Jurkat, Clone E6-1 (cell line): Measurements from ENCODE around the gene ATP1A3.
"Not testable (repeated sequence)": the region's sequence is repeated elsewhere in the genome, so short reads cannot be mapped to it uniquely, and the experiment has no call there.

ENCODE experiments used
- DNase-seq: peaks from one replicate; pipeline ENCODE4 v3.0.0-alpha.2; 2011; ENCODE audit warnings: low read depth, low spot score
- H3K4me3 ChIP-seq: 2 replicates; pipeline ENCODE4 v1.5.1; 2011; ENCODE audit warnings: mild to moderate bottlenecking, low read length, control low read depth, moderate library complexity

The ATP1A3 gene

DNA sequence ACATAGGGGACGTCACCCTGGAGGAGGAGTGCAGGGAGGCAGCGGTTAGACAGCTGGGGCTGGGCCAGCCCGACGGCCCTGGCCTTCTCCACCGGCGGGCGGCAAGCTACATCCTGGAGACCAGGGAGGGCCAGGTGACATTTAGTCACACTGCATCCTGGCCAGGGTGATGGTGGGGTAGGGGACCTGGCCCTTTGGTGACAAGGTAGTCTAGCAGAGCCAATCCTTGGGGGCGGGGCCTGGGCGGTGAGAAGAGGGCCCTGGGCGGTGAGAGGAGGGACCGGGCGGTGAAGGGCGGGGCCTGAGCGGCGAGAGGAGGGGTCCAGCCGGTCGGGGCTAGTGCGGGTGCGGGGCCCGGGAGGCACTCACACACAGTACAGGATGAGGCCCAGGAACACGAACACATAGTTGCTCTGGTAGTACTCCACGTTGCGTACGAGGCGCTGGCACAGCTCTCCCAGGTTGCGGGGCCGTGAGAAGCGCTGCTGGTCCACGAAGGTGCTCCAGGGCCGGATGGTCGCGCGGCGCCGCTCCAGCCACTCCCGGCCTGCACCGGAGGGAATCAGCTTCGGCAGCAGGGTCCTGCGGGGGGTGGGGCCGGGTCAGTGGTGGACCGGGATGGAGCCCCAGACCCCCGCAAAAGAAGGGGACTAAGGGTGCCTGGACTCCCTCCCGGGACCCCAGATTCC is 35.5 kb downstream of the ATP1A3 start:
- peak overlapping the region; percentile 78 for H3K4me3 ChIP-seq
- peak; percentile 37 for DNase-seq

GRCh38 chr19:41957838-41958366 is 36.1 kb downstream of the ATP1A3 start:
- peak overlapping the region; percentile 78; the same call in 1 of the 2 replicates for H3K4me3 ChIP-seq
- peak; percentile 45 for DNase-seq

DNA sequence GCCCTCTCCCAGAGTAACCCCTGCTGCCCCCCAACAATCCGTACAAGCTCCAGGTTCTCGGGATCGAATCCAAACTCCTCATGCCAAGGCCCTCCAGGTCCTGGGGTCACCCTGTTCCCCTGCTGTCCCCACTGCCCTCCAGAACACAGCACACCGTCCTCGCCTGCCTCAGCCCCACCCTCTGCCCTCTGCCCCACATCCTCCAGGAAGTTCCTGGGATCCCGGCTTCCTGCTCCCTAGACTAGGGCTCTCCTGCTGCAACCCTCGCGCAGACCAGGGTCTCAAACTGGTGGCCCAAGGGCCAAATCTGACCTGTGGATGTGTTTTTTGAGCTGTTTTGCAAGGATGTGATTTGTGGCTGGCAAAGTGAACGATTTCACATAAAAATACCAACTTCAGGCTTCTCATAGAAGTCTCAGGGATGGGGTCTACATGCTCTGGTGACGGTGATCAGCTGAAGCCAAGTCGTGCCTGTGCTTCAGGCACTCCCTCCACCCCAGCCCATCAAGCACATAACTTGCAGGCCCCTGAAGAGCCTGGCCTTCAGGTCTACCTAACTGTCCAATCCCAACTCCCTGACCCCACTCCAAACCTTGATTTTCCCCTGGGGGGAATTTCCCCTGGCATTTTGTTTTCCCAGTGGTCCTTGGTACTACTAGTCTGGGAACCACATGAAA is 36.7 kb downstream of the ATP1A3 start:
- DNase-seq, result no peak
- no peak overlapping the region for H3K4me3 ChIP-seq

DNA sequence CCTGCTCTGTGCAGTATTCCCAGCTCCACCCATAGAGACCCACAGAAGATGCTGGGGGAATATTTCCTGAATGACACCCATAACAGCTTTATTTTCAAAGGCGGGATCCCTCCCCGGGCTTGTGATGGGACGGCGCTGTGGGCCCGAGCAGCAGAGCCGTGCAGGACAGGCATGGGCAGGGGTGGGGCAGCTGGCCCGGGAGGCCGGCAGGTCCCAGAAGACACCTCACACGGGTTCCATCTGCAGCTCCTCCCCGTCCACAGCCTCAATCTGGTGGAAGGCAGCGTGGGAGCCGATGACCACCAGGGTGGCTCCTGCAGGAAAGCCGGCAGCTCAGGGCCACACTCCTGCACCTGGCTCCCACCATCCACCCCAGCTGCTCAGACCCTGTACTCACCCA is 37.4 kb downstream of the ATP1A3 start:
- H3K4me3 ChIP-seq, result no peak overlapping the region
- DNase-seq, result no peak

- DNase-seq, result no peak
- H3K4me3 ChIP-seq, result no peak overlapping the region
Observed at GRCh38 chr19:41955521-41955920, 38.5 kb downstream of the ATP1A3 start.

GRCh38 chr19:41951686-41952172 is 42.3 kb downstream of the ATP1A3 start:
- no peak overlapping the region for H3K4me3 ChIP-seq
- peak; percentile 62 for DNase-seq

- no peak overlapping the region for H3K4me3 ChIP-seq
- DNase-seq, result no peak
Observed at GRCh38 chr19:41947091-41947490, 46.9 kb downstream of the ATP1A3 start.

GRCh38 chr19:41945135-41945766 is 48.8 kb downstream of the ATP1A3 start:
- H3K4me3 ChIP-seq, result no peak overlapping the region
- DNase-seq, result no peak

- no peak overlapping the region for H3K4me3 ChIP-seq
- DNase-seq, result no peak
Observed at GRCh38 chr19:41944336-41944735, 49.7 kb downstream of the ATP1A3 start.

DNA sequence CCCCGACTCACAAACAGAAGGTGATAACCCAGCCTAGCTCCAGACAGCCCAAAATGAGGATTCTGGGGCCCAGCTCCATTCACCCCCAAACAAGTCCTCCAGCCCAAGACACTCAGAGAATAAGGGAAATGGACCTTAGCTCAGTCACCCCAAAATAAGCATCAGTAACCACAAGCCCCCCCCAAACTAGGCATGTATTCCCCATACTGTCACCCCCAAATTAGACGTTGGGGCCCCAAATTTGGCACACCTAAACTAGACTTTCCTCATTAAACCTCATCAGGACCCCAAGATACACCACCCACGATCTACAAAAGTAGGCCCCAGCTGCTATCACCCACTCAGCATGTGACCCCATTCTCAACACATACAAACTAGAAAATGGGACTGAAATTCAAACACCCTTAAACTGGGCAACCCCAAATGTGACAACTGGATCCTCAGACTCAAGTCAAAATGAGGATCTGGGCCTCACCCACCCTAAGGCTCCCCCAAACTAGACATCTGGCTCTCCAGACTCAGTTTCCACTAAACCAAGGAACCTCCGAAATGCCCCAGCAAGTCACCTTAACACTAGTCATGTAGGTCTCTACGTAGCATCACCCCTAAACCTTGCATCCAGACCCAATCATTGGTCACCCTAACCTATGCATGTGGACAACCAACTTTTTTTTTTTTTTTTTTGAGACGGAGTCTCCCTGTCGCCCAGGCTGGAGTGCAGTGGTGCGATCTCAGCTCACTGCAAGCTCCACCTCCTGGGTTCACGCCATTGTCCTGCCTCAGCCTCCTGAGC is 52.4 kb downstream of the ATP1A3 start:
- DNase-seq, result no peak
- H3K4me3 ChIP-seq, result no peak overlapping the region

DNA sequence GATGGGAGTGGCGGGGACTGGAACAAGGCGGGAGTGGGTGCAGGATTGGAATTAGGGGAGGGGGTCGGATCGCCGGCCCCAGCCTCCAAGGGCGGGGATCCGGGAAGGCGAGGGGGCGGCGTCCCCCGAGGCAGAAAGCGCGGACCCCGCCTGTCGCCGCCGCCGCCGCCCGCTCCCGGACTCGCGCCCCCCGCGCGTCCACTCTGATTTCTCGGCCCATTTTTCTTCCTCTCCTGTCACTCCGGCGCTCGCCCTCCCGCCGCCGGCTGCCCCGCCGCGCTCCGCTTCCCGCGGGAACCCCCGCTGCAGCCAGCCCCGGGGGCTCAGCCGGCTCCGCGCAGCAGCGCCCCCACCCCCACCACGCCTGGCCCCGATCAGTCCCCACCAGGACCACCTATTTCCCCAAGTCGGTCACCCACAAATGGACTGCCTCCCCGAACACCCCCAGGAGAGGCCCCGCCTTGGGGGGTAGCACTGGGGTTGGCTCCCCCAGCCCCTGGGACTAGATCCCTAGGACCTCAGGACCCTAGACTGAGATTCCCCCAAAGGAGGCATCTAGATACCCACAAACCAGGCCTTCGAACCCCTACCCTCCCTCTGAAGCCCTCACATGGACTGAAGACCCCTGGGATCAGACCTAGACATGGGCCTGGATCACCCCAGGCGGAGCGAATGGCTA is 53.2 kb downstream of the ATP1A3 start:
- no peak overlapping the region for H3K4me3 ChIP-seq
- DNase-seq, result no peak

- DNase-seq, result no peak
- no peak overlapping the region for H3K4me3 ChIP-seq
Observed at GRCh38 chr19:41939861-41940730, 53.9 kb downstream of the ATP1A3 start.

- H3K4me3 ChIP-seq, result not testable (repeated sequence)
Observed at GRCh38 chr19:41939209-41939608, 54.8 kb downstream of the ATP1A3 start.

GRCh38 chr19:41937525-41938468 is 56.2 kb downstream of the ATP1A3 start:
- no peak for DNase-seq
- no peak overlapping the region for H3K4me3 ChIP-seq

More at GRCh38 chr19:41939209-41939608, 54.8 kb downstream of the ATP1A3 start:
- DNase-seq, result not testable (repeated sequence)

DNA sequence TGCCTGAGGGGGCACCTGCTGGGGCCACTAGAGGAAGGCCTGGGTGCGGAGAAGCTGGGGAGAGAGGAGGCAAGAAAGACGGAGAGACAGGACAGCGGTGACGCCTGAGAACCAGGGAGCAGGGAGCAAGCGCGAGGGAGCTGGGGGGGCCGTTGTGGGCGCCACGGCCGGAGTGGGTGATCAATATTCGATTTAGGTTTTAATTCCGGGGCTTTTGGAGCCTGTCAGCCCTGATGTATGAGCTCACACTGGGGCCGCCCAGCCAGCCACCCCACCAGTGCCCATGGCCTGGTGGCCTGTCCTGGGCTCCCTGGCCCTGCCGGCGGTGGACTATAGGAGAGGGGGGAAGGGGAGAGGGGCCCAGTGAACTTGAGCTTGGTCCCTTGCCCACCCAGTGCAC is 57.1 kb downstream of the ATP1A3 start:
- no peak overlapping the region for H3K4me3 ChIP-seq
- DNase-seq, result no peak

GRCh38 chr19:41936416-41936850 is 57.6 kb downstream of the ATP1A3 start:
- no peak overlapping the region for H3K4me3 ChIP-seq

More at GRCh38 chr19:41936416-41936850, 57.6 kb downstream of the ATP1A3 start:
- DNase-seq, result no peak
